WTC11 (cell line): ENCODE data around the gene TMEM141.

Source experiments
- CREB1 ChIP-seq: sonication (generic); formaldehyde crosslinking; IDR thresholded peaks from 2 replicates; pipeline ENCODE4 v1.8.0; 2023; ENCODE audit warnings: mild to moderate bottlenecking, missing genetic modification reagents
- NFE2L1 ChIP-seq: sonication (generic); formaldehyde crosslinking; IDR thresholded peaks from 2 replicates; pipeline ENCODE4 v1.8.1; 2023; ENCODE audit warnings: missing genetic modification reagents
- PRRX2 ChIP-seq: fragments of 250-450 bp; sonication (Bioruptor Pico); IDR thresholded peaks from 2 replicates; pipeline ENCODE4 v1.8.0; 2021; ENCODE audit warnings: mild to moderate bottlenecking
- SP1 ChIP-seq: sonication (generic); formaldehyde crosslinking; conservative IDR thresholded peaks from 2 replicates; pipeline ENCODE4 v1.8.1; 2022; ENCODE audit warnings: missing genetic modification reagents
- TCF7 ChIP-seq: sonication (generic); formaldehyde crosslinking; IDR thresholded peaks from 2 replicates; pipeline ENCODE4 v1.8.0; 2022; ENCODE audit warnings: mild to moderate bottlenecking, low read depth, missing genetic modification reagents, moderate library complexity
- TEAD4 ChIP-seq: sonication (generic); formaldehyde crosslinking; IDR thresholded peaks from 2 replicates; pipeline ENCODE4 v1.8.0; 2022; ENCODE audit warnings: mild to moderate bottlenecking, missing genetic modification reagents
- ZNF121 ChIP-seq: sonication (generic); formaldehyde crosslinking; IDR thresholded peaks from 2 replicates; pipeline ENCODE4 v1.8.0; 2023; ENCODE audit warnings: missing genetic modification reagents
- ZNF396 ChIP-seq: fragments of 250-450 bp; sonication (Bioruptor Pico); IDR thresholded peaks from 2 replicates; pipeline ENCODE4 v1.8.0; 2021; ENCODE audit warnings: mild to moderate bottlenecking, moderate library complexity, borderline replicate concordance
- ZNF423 ChIP-seq: fragments of 250-450 bp; sonication (Bioruptor Pico); IDR thresholded peaks from 2 replicates; pipeline ENCODE4 v2.1.2; 2022; ENCODE audit warnings: mild to moderate bottlenecking, moderate library complexity
- TF ChIP-seq, protein P1 (sequence below): fragments of 200-600 bp; IDR thresholded peaks from 2 replicates; pipeline ENCODE4 v1.8.0; 2022; ENCODE audit warnings: antibody characterized with exemption
- TF ChIP-seq, protein P2 (sequence below): sonication (generic); formaldehyde crosslinking; IDR thresholded peaks from 2 replicates; pipeline ENCODE4 v1.8.1; 2022; ENCODE audit warnings: low read depth, mild to moderate bottlenecking, moderate library complexity, missing genetic modification reagents, borderline replicate concordance
- TF ChIP-seq, protein P3 (sequence below): sonication (generic); formaldehyde crosslinking; IDR thresholded peaks from 2 replicates; pipeline ENCODE4 v1.8.1; 2023; ENCODE audit warnings: mild to moderate bottlenecking, missing genetic modification reagents, moderate library complexity

DNA sequence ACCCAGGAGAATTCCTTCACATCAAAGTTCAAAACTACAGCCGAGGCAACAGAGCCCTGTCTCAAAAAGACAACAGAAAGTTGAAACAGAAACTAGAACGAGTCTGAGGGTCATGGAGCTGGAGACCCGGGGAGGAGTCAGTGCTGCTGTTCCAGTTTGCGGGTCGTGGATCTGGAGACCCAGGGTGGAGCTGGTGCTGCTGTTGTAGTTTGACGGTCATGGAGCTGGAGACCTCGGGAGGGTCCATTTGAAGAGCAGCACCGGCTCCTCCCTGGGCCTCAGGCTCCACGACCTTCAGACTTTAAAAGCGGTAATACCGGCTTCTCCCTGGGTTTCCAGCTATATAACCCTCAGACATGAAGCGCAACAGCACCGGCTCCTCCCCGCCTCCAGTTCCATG, 13.8 kb upstream of the TMEM141 start:
- TF ChIP-seq TCF7 (CRISPR knock-in tag) (no peak), PRRX2 (CRISPR knock-in tag) (no peak), ZNF121 (CRISPR knock-in tag) (no peak), CREB1 (no peak), ZNF423 (CRISPR knock-in tag) (no peak), TEAD4 (CRISPR knock-in tag) (no peak), ZNF396 (CRISPR knock-in tag) (no peak), NFE2L1 (CRISPR knock-in tag) (no peak), SP1 (no peak)
- TF ChIP-seq, protein P1, sequence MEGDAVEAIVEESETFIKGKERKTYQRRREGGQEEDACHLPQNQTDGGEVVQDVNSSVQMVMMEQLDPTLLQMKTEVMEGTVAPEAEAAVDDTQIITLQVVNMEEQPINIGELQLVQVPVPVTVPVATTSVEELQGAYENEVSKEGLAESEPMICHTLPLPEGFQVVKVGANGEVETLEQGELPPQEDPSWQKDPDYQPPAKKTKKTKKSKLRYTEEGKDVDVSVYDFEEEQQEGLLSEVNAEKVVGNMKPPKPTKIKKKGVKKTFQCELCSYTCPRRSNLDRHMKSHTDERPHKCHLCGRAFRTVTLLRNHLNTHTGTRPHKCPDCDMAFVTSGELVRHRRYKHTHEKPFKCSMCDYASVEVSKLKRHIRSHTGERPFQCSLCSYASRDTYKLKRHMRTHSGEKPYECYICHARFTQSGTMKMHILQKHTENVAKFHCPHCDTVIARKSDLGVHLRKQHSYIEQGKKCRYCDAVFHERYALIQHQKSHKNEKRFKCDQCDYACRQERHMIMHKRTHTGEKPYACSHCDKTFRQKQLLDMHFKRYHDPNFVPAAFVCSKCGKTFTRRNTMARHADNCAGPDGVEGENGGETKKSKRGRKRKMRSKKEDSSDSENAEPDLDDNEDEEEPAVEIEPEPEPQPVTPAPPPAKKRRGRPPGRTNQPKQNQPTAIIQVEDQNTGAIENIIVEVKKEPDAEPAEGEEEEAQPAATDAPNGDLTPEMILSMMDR, result no peak
- TF ChIP-seq, protein P2, sequence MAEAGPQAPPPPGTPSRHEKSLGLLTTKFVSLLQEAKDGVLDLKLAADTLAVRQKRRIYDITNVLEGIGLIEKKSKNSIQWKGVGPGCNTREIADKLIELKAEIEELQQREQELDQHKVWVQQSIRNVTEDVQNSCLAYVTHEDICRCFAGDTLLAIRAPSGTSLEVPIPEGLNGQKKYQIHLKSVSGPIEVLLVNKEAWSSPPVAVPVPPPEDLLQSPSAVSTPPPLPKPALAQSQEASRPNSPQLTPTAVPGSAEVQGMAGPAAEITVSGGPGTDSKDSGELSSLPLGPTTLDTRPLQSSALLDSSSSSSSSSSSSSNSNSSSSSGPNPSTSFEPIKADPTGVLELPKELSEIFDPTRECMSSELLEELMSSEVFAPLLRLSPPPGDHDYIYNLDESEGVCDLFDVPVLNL (CRISPR knock-in tag), result no peak
- TF ChIP-seq, protein P3, sequence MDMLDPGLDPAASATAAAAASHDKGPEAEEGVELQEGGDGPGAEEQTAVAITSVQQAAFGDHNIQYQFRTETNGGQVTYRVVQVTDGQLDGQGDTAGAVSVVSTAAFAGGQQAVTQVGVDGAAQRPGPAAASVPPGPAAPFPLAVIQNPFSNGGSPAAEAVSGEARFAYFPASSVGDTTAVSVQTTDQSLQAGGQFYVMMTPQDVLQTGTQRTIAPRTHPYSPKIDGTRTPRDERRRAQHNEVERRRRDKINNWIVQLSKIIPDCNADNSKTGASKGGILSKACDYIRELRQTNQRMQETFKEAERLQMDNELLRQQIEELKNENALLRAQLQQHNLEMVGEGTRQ (CRISPR knock-in tag), result no peak
